Measurements from ENCODE around the gene MBNL2.

MBNL2 gene

DNA sequence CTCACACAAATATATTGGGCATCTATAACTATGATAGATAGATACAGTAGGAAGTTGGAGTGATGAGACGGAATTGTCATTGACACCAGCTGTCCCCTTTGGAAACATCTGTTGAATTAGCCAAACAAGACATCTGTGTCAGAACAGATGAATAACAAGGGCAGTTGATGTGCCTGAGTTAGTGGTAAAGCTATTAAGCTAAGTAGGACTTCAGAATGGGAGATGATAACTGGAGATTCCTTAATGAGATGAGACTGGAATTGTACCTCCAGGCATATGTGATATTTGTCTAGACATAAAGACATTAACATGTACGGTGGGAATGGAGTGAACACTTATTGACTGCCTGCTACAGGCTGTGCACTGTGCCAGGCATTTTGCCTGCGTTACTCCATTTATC, 78.7 kb downstream of the MBNL2 start:
- no peak for DNase-seq (ENCODE audit: low read depth in 2 of 2)

DNA sequence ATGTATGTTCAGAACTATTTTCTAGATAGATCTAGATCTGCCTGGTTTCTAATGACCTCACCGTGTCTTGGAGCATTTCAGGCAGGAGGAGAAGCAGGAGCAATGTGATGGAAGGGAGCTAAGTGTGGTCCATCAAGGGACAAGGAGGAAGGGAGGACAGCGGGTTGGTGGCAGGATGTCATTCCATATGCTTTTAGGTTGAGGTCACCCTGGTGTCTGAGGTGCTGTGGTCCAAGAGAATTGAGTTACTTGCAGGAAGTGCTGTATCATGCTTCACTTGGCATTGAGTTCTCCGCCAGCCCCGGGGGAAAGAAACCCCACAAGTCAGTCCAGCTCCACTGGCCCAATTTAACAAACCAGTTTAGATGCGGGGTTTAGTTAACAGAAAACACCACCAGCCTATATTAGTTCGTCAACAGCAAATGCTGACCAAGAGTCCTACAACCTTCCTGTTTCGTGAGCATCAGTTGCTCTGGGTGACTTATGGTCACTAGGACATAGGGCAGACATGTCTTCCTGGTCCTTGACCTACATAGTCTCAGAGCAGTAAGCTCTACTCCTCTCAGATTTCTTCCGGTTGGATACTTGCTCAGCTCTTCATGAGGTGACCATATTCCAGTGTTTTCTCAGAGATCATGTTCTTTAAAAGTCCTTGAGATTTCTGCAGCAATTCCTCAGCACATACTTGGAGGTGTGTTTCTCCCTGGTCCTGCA, 79.4 kb downstream of the MBNL2 start:
- DNase-seq (ENCODE audit: low read depth in 2 of 2): no peak

DNA sequence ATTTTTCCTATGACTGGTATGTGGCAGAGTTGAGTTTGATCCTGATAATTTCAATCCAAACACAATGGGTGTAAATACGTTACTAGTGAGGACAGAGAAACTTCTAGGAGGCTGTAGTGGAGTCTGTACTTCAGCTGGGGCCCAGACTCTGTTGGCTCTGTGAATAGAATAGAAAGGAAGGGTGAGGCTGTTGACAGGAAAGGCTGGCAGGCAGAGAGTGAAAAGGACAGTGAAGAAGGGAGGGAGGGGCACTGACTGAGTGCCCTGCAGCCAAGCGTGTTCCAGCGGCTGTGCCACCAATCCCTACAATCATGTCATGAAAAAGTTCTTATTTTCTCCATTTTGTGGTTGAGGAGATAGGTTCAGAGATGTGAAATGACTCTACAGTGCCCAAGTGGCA, 80.5 kb downstream of the MBNL2 start:
- DNase-seq (ENCODE audit: low read depth in 2 of 2): no peak

DNA sequence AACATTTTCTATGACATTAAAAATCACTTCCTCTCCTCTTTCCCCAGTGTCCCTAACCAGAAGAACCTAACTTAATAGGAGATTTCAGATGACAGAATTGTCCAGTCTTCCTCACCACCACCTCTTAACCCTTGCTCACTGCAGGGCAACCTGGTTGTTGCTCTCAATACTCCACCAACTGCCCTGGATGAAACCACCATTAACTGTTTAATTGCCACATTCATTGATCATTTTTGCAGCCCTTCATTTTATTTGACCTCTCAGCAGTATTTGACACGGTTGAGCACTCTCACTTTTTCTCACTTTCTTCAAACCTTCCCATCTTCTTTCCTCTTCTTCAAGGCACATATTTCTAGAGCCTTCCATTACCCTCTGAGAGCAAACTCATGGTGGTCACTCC, 84.0 kb downstream of the MBNL2 start:
- no peak for DNase-seq (ENCODE audit: low read depth in 2 of 2)

DNA sequence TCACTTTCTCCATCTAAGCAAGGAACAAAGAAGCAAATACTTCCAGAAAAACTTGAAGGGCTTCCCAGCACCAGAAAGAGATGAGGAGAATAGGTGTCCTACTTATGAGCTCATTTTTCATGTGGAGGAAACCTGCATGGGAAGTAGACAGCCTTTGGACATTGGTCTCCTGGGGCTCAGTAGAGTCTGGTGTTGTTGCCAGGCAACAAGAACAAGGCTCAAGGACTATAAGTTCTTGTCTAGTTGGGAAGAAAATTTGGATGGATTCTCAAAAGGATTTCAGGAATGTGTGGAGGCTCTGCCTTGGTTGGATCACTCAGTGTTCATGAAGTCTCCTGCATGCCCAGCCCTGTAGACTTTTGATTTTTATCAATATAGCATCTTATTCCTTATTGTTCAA, 84.5 kb downstream of the MBNL2 start:
- no peak for DNase-seq (ENCODE audit: low read depth in 2 of 2)

DNA sequence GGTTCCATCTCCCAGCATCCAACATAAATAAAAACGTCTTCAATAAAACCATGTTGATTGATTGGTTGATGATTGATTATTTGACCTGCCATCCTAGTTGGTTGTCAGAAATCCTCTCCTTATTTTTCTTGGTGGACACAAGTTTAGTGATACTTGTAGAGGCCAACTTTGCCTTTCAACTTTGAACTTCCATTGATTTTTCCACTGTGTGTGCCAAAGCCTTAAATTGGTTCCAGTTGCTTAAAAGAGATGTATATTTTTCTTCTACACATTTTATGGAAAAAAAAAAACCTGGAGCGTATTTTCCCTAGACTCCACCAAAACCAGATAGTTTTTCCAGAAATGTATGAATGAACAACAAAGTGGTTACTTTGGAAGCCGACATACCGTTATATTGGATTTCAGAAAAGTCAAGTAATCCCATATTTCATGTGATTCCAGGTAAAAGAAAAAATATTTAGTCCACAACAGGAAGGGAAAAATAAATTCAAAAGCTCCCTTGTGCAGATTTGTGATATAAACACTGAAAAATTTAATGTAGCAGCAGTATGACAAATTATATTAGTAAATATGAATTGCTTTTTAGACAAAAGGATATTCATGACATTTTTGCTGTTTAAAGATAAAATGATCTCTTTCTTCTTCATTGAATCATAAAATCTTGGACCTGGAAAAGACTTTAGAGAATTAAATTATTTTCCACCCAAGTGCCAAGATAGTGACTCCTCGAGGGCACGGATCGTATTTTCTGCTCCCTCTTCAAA, 85.2 kb downstream of the MBNL2 start:
- DNase-seq (ENCODE audit: low read depth in 2 of 2): no peak

DNA sequence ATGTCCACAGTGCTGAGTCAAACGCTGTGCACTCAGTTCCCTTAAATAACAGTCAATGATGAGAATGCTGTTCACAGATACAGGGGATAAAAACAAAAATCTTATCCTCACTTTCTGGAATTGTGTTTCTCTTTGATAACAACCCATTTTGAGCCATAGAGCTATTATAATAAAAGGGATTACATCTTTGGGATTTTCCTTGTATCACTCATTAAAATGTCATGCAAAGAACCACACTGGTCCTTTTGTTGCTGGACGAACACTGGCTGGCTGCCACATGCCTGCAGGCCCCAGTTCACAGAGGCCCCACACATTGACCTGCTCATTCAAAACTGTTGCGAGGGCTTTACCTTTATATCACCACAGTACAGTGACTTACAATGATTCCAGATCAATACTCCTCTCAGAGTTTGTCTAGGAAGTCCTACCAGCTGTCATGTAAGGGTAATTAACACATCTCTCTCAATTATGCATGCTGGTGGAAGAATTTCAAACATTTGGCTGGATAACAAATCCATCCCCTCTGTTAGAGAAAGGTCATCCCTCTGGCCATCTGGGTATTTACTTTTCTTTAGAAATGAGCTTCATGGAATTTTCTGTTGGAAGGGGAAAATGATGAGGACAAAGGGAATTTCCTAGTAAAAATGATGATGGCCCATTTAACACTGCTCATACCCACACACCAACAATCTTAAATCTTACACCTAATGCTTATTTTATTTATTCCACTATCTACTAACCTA, 85.9 kb downstream of the MBNL2 start:
- DNase-seq (ENCODE audit: low read depth in 2 of 2): no peak

DNA sequence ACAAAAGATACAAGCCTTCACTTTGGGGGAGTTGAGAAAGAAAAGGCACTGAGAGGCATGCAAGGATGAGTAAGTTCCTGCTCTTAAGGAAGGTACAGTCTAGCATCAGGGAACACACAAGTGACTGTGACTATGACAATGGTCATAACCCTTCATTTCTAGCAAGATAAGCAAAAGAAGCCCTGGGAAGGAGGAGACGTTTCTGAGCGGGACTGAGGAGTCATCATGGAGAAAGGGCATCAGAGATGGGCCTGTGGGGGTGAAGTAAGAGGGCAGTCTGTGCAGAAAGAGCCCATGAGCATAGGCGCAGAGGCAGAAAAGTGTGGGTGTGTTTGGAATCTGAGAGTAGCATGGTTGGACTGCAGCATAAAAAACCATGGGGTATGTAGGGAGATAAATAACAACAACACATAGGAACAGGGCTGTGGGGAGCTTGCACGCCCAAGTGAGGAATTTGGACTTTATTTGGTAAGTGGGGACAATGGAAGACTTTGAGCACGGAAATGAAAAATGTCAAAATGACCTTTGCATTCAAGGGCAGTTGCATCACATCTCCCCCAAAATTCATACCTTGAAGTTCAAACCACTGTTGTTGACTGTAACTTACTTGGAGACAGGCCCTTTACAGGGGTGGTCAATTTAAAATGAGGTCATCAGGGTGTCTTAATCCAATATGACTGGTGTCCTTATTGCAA, 86.7 kb downstream of the MBNL2 start:
- no peak for DNase-seq (ENCODE audit: low read depth in 2 of 2)

DNA sequence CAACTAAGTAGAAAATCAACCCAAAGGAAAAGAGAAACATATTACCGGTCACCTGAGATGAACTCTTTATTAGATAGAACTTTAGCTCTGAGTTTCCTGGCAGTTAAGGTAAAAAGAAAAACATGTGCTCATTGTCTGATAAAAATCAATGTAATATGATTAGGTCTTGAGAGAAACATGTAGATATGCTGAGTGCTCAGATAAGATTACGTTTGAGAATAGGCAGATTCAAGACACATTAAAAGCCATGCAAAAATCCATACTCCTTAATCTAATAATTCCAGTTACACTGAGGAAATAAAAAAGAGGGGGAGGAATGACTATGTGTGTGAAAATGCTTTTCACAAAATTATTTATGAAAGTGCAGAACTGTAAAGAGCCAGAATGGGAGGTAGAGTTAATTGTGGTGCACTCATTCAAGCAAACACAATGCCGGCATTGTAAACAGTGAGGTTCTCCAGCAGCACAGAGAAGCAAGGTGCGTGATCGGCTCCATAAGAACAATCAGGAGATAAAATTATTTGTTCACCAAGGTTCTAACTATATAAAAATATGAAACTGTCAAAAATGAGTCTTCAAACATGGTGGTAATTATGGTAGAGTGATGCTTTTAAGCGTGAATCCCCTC, 88.8 kb downstream of the MBNL2 start:
- DNase-seq (ENCODE audit: low read depth in 2 of 2): no peak

DNA sequence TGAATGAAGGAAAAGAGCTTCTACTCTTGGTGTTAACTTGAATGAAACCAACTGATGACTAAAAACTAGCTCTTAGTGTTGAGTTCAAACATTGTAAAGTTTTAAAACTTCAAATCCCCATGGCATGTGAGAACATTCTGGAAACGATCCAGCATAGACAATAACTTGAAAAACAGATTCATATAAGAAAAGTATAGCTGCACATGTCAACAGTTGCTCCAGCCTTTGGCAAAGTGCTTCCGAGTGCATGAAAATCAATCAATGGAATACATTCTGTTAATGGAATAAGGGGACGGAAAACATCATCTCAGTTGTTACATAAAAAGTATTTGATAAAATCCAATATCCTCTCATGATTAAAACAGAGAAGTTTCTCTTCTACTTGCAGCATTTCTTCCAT, 89.8 kb downstream of the MBNL2 start:
- DNase-seq (ENCODE audit: low read depth in 2 of 2): no peak

DNA sequence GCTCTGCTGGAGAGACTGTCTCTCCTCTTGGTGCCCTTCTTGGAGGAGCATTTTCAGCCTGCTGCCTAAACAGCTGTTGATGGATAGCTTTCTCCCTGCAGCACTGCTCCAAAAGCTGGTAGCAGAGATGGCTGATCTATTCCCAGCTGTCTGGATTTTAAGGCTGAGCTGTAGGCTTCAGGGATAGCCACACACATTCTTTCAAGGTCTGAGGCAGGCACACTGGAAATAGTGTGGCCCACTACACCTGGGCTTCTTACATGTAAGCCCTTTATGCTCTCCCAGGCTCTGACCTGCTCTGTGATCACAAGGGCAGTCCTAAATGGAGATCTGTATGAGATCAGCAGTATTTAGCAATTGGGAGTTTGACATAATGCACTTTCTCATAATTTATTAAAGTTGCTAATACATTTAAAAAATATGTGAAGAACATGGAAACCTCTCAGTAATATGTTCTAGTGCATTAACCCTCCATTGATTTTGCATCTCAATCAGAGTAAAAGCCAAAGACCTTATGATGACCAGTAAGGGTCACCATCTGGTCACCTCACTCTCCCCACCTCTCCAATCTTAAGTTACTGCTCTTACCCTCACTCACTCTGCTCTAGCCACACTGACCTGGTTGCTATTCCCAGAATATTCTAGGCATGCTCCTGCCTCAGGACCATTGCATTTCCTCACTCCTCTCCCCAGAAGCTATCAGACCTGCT, 91.6 kb downstream of the MBNL2 start:
- DNase-seq (ENCODE audit: low read depth in 2 of 2): no peak

DNA sequence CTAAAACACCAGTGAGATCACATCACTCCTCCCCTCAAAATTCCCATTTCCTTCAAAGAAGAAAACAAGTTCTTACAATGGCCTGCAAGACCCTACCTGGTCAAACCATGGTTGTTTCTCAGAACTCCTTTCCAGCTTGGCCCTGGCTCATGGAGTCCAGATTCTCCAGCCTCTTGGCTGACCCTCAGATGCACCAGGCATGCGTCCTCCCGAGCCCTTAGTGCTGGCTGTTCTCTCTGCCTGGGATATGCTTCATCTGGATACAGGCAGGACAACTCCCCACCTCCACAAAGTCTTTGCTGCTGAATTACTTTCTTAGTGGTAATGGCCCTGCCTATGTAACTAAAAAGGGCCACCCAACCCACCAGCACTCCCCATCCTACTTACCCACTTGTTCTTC, 94.3 kb downstream of the MBNL2 start:
- DNase-seq (ENCODE audit: low read depth in 2 of 2): no peak

DNA sequence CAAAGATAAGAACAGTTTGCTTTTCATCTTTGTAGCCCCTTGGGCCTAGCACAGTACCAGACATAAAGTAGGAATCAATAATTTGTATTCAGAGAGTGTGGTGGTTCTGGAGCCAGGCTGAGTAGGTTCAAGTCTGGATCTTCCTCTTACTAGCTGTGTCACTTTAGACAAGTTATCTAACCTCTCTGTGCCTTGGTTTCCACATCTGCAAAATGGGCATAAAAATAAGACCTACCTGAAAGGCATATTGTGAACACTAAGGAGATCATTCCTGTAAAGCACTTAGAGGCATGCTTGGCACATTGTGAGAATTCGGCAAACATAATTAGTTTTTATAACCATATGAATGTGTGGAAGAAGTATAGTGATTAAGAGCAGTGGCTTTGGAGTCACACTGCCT, 95.8 kb downstream of the MBNL2 start:
- DNase-seq (ENCODE audit: low read depth in 2 of 2): no peak

DNA sequence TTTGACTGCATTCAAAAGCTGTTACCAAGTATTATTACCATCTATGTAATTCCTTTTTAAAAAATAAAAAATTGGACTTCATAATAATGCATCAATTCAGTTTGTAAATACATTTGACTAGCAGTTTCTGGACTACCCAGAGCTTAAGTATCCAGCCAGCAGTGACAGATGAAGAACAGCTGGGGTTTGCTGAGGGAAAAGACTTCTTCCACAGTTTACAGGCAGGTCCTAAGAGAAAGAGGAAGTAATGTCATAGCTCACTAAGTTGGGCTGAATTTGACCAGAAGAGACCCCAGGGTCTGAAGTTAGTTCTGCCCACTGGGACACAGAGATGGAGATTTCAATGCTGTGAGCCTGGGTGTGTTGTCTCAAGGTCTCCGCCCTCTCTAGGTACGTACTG, 96.4 kb downstream of the MBNL2 start:
- no peak for DNase-seq (ENCODE audit: low read depth in 2 of 2)

DNA sequence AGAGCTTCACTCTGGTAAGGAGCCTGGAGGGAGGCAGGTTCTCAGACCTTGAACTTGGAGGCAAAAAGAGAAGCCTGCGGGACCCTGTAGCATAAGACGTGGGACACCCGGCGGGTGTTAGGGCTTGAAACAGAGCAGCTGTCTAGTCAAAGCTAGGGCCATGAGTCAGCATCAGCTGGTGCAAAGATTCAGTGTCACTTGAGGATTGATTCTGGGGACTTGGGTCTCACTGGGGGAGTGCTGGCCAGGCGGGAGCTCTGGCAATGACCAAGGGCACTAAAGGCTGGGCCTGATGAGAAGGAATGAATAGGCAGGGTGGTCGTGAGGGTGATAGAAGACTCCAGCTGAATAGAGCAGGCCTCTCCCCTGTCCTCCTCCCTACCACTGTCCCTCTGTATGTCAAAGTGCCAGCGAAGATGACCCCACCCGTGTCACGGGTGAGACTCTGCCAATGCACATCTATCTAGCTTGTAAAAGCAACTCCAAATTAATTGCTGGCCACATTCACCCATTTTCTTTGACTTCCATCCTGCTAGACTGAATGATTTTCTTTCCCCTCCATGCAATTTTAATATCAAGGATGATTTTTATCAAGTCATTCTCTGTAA, 97.1 kb downstream of the MBNL2 start:
- DNase-seq (ENCODE audit: low read depth in 2 of 2): no peak

DNA sequence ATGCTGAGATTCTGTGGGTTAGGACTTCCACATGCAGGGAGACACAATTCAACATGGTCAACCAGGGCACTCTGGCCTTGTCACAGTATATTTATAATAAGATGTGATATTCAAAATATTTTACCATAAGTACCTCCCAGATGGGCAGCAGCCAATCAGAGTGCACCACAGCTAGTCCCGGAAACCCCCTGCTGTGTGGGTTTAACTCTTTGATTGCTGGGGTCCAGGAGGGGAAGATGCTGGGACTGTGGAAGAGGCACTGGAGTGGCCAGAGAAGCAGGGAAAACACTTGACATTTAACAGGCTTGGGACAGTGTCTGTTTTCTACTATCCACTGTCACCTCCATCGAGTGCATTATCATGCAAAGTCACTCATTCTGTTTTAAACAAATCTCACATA, 99.0 kb downstream of the MBNL2 start:
- DNase-seq (ENCODE audit: low read depth in 2 of 2): no peak

DNA sequence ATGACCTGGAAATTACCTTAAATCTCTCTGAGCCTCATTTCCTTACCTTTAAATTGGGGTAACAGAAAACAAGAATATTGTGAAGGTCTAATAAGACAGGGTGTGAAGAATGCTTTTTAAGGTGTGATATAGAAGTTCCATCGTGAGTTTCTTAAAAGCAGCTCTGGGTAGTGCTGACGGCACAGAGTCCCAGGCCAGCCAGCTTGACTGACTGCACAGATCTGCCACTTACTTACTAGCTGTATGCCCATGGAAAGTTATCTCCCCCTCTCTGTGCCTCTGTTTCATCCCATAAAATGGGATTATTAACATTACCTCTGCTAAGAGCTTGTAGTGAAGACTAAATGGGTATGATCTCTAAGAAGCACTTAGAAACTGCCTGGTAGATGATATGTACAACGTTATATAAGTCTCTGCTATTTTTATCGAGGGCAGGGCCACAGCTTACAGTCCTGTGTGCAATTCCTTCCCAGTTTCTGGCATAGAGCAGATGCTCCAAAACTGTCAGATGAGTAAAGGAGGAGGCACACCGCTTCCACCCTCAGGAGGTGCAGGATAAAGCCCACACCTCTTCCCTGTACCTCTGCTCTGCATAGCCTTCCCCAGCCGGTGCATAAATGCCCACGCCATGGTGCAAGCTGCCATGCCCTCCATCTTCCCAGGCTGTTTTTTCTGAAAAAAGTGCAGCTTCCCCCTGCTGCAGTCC, 99.6 kb downstream of the MBNL2 start:
- no peak for DNase-seq (ENCODE audit: low read depth in 2 of 2)

DNA sequence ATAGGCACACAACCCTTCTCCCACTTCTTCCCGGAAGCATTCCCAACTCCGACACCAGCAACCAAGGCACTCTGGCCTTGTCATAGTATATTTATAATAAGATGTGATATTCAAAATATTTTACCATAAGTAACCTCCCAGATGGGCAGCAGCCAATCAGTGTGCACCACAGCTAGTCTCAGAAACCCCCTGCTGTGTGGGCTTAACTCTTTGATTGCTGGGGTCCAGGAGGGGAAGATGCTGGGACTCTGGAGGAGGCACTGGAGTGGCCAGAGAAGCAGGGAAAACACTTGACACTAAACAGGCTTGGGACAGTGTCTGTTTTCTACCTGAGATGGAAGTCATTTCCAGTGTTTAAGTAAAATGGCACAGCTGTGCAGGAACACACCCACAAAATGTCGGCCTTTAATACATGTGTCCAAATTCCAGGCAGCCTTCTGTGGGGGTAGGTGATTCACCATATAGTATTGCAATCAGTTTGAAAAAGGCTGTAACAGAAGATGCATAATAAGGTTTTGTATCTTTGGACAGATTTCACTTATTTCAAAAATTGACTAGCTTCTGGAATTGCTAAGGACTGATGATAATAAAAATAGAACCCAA, 100.7 kb downstream of the MBNL2 start:
- peak; percentile 55 to 67 for DNase-seq (ENCODE audit: low read depth in 2 of 2)

DNA sequence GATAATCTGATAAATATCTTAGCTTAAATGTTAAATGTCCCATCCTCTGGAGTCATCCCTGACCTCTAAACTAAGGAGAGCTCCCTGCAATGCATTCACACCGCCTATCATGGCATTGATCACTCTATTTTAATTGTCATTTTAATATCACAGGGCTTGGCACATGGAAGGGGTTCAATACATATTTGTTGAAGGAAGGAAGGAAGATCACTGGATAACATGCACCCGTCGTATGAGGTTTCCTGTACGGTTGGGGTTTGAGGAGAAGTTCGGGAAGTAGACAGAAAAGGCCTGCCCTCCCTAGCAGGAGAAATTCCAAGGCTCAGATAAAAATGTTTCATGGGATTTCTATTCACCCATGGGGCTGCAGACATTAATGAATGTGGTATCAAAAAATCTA, 102.0 kb downstream of the MBNL2 start:
- no peak for DNase-seq (ENCODE audit: low read depth in 2 of 2)

DNA sequence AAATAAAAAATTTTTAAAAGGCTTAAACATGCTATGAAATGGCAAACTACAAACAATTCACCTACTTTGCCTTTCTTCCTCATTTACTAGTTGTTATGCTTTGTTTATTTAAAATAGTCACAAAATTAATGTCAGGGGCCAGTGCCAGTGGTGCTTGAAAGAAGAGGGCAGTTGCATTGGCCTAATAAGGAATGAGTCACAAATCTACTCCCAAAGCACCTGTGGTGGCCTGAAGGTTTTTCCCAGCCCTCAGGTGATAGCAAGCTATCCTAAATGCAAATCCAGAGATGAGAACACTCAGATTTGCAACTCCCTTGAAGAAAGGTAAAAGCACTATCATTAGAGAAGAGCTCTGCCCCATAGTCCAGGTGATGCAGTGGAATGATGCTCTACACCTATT, 103.6 kb downstream of the MBNL2 start:
- no peak for DNase-seq (ENCODE audit: low read depth in 2 of 2)
